ENCODE data around the gene RFX3. TPM values are rescaled to one million over a fixed set of nuclear protein-coding genes. Genes with fewer than 3 reads are reported as not detected.

Gene RFX3
- total RNA-seq, 4 donors from 2014 or later: 4.0 to 8.2 (median 5.6) TPM

GRCh38 chr9:3441197-3441816 is 84.5 kb downstream of the RFX3 start:
- H3K4me3 ChIP-seq (ENCODE audit: low read depth, poor library complexity, severe bottlenecking): no peak overlapping the region
- intact Hi-C loops (cut with DNase I; ENCODE audit: low total_unique reads): no loop called here
- no peak for TF ChIP-seq CTCF (IDR thresholded peaks at IDR 0.05)
- no peak for TF ChIP-seq POLR2A (IDR thresholded peaks at IDR 0.05)
- WGBS, 2 donors: 87 to 89% methylated on average over 7 of the region's 7 CpGs
- DNase-seq (ENCODE audit: low spot score in 2 of 2): peak in 1 of 2 donors; percentile 28

GRCh38 chr9:3436629-3437420 is 89.0 kb downstream of the RFX3 start:
- no peak overlapping the region for H3K4me3 ChIP-seq (ENCODE audit: low read depth, poor library complexity, severe bottlenecking)
- TF ChIP-seq CTCF (IDR thresholded peaks at IDR 0.05) (no peak), POLR2A (IDR thresholded peaks at IDR 0.05) (no peak)
- WGBS, 2 donors: 45 to 48% methylated on average over 4 of the region's 4 CpGs
- intact Hi-C loops (cut with DNase I; ENCODE audit: low total_unique reads): no loop called here
- no peak for DNase-seq (ENCODE audit: low spot score in 2 of 2)

GRCh38 chr9:3435732-3436131 is 90.1 kb downstream of the RFX3 start:
- 51 to 56% methylated on average over 1 of the region's 1 CpG for WGBS, 2 donors
- H3K4me3 ChIP-seq (ENCODE audit: low read depth, poor library complexity, severe bottlenecking): no peak overlapping the region
- intact Hi-C loops (cut with DNase I; ENCODE audit: low total_unique reads): no loop called here
- TF ChIP-seq POLR2A (IDR thresholded peaks at IDR 0.05): no peak
- TF ChIP-seq CTCF (IDR thresholded peaks at IDR 0.05): no peak
- DNase-seq (ENCODE audit: low spot score in 2 of 2): no peak

GRCh38 chr9:3434594-3434993 is 91.2 kb downstream of the RFX3 start:
- intact Hi-C loops (cut with DNase I; ENCODE audit: low total_unique reads): no loop called here

GRCh38 chr9:3433754-3434153 is 92.0 kb downstream of the RFX3 start:
- H3K4me3 ChIP-seq (ENCODE audit: low read depth, poor library complexity, severe bottlenecking): no peak overlapping the region
- no peak for DNase-seq (ENCODE audit: low spot score in 2 of 2)
- WGBS, 2 donors: 88% methylated on average over 4 of the region's 4 CpGs
- no peak for TF ChIP-seq POLR2A (IDR thresholded peaks at IDR 0.05)
- TF ChIP-seq CTCF (IDR thresholded peaks at IDR 0.05): no peak
- intact Hi-C loops (cut with DNase I; ENCODE audit: low total_unique reads): no loop called here

More at GRCh38 chr9:3434594-3434993, 91.2 kb downstream of the RFX3 start:
- no peak for DNase-seq (ENCODE audit: low spot score in 2 of 2)
- TF ChIP-seq POLR2A (IDR thresholded peaks at IDR 0.05): no peak
- TF ChIP-seq CTCF (IDR thresholded peaks at IDR 0.05): no peak
- WGBS, 2 donors: 63 to 78% methylated on average over 1 of the region's 1 CpG
- no peak overlapping the region for H3K4me3 ChIP-seq (ENCODE audit: low read depth, poor library complexity, severe bottlenecking)

Measured in lower leg skin (tissue), 4 donors.